Subcutaneous preadipocyte (primary cell): ENCODE measurements around the gene OR10V1. TPM values are rescaled to one million over a fixed set of nuclear protein-coding genes. Genes with fewer than 3 reads are reported as not detected.

Source experiments
- total RNA-seq: library from RNA; depleted of rRNA; stranded (reverse); fragments of >200 nt; gene quantifications from 2 replicates; pipeline ENCODE4 v1.2.3, GENCODE V29; 2012

Gene OR10V1
- total RNA-seq: not detected in 2 replicates

GRCh38 chr11:59713745-59714144 is at the start of gene OR10V1:
Gene OR10V1 (minus strand): TSS chr11:59713845. CDS start chr11:59713845, 0 bp downstream.

DNA sequence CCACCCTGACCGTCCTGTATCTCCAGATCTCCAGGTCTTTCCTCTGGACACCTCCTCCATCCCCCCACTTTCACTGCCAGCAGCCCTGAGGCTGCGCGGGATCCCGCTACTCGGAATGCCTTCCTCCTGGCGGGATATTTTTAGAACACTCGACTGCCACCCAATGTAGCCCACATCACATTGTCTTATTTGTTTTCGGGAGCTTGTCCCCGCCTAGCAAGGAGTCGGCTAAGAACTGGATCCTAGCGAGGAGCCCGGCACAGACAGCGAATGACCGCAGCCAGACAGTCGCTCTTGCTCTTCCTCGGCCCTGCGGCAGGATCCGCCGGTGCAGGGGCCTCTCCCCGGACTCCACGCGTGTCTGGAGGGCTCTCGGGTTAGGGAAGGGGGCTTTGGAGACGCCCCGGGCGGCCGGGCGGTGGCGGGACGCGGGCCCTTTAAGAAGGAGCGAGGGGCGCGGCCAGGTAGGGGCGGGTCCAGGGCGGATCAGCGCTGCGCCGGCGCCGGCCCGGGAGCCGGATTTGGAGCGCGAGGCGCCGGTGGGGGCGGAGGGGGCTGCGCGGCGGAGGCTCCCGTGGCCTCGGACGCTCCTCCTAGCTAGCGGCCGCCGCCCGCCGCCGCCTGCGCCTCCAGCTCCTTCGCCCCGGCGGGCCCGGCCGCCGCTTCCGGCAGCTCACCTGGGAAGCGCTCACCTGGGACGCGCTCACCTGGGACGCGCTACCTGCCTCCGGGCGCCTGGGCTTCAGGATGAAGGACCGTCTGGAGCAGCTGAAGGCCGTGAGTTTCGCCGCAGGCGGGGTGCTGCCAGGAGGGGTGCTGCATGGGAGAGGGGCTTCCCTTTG is 41.4 kb upstream of the OR10V1 start, which contains the start of gene STX3:
STX3 (plus strand) TSS at position 518 of the 842 bp plus-strand sequence; CDS start at position 748, 230 bp downstream.

GRCh38 chr11:59668950-59669610 is 44.6 kb downstream of the OR10V1 start, which contains the start of gene PATL1:
Gene PATL1 (minus strand): TSS chr11:59669037. CDS start chr11:59668895, 142 bp downstream.

Other genes with a start within 250 kb of the OR10V1 start
- gene OR4D10, start 240.5 kb downstream of the OR10V1 start, total RNA-seq: not detected in 2 replicates
- gene OR4D11, start 210.3 kb downstream of the OR10V1 start, total RNA-seq: not detected in 2 replicates
- not detected in 2 replicates for gene OR4D9, start 202.3 kb downstream of the OR10V1 start, total RNA-seq
- 31.6 and 34.6 TPM in 2 replicates for gene OSBP, start 98.1 kb downstream of the OR10V1 start, total RNA-seq
- gene PATL1, start 44.8 kb downstream of the OR10V1 start, total RNA-seq: 9.2 and 11.9 TPM in 2 replicates
- 17.6 and 21.7 TPM in 2 replicates for gene STX3, start 41.5 kb upstream of the OR10V1 start, total RNA-seq
- gene MRPL16, start 96.9 kb upstream of the OR10V1 start, total RNA-seq: 40.9 and 43.7 TPM in 2 replicates
- gene CBLIF, start 131.7 kb upstream of the OR10V1 start, total RNA-seq: not detected in 2 replicates
- gene TCN1, start 152.6 kb upstream of the OR10V1 start, total RNA-seq: not detected in 2 replicates
- gene OOSP3, start 164.9 kb upstream of the OR10V1 start, total RNA-seq: not detected in 2 replicates
- gene OOSP1, start 224.6 kb upstream of the OR10V1 start, total RNA-seq: not detected in 2 replicates